ENCODE results near the gene AVP. TPM values are rescaled to one million over a fixed set of nuclear protein-coding genes. Genes with fewer than 3 reads are reported as not detected.
A peak's percentile ranks its signal among the peaks of the same experiment; 100 is the strongest.

AVP gene
- total and polyA plus RNA-seq, 2 of the 13 experiments (the other 11 are each of a cell fraction or from before 2014, with no cell fraction given) = 0.12 TPM; not detected in 1

- TF ChIP-seq PITX1 (CRISPR knock-in tag; IDR thresholded peaks at IDR 0.05) = 0 out of 2 replicates have a peak, but pooled peaks have one; percentile 39
- no peak for TF ChIP-seq ZNF468 (CRISPR knock-in tag; IDR thresholded peaks at IDR 0.05)
- no peak for TF ChIP-seq MBD4 (IDR thresholded peaks at IDR 0.05; ENCODE audit: borderline replicate concordance, low read length)
- TF ChIP-seq GRHL1 (CRISPR knock-in tag; conservative IDR thresholded peaks at IDR 0.05) = no peak
- no peak for TF ChIP-seq FOXP1 (IDR thresholded peaks at IDR 0.05)
- TF ChIP-seq FOXP1 (CRISPR knock-in tag; IDR thresholded peaks at IDR 0.05) = no peak
- TF ChIP-seq ZKSCAN5 (CRISPR knock-in tag; IDR thresholded peaks at IDR 0.05) = no peak
- TF ChIP-seq REL (CRISPR knock-in tag; conservative IDR thresholded peaks at IDR 0.05) = no peak
- TF ChIP-seq PPARG (CRISPR knock-in tag; conservative IDR thresholded peaks at IDR 0.05) = no peak
- no peak for TF ChIP-seq ZNF224 (CRISPR knock-in tag; IDR thresholded peaks at IDR 0.05)
- TF ChIP-seq AFF4 (CRISPR knock-in tag; IDR thresholded peaks at IDR 0.05) = no peak
- TF ChIP-seq TEAD2 (CRISPR knock-in tag; IDR thresholded peaks at IDR 0.05) = no peak
- TF ChIP-seq ZKSCAN1 (IDR thresholded peaks at IDR 0.05; ENCODE audit: low read length) = no peak
- TF ChIP-seq POGK (CRISPR knock-in tag; conservative IDR thresholded peaks at IDR 0.05) = 0 out of 2 replicates have a peak, but pooled peaks have one; percentile 25
- no peak for TF ChIP-seq PHF5A (CRISPR knock-in tag; IDR thresholded peaks at IDR 0.05; ENCODE audit: low read depth, unreplicated experiment)
- TF ChIP-seq ZBTB43 (CRISPR knock-in tag; conservative IDR thresholded peaks at IDR 0.05) = no peak
- TF ChIP-seq BCL6 (CRISPR knock-in tag; IDR thresholded peaks at IDR 0.05) = no peak
- TF ChIP-seq BRD4 (CRISPR knock-in tag; IDR thresholded peaks at IDR 0.05) = no peak
These were observed 15.3 kb downstream of the AVP start (continued) for GRCh38 chr20:3068986-3069900.

All from HepG2 (cell line).